Breast epithelium (tissue), 4 donors: ENCODE data around the gene ATG10. TPM values are rescaled to one million over a fixed set of nuclear protein-coding genes. Genes with fewer than 3 reads are reported as not detected.

Experiments used
- DNase-seq, 2 donors: peaks; one replicate each; pipeline ENCODE4 v3.0.0-alpha.2; 2019; ENCODE audit warnings: low spot score in 2 of 2
- H3K27ac ChIP-seq, 2 donors: fragments of 200-600 bp; sonication (generic) in 1 of 2; one replicate each; pipeline ENCODE4 v1.5.1; 2016 to 2019; ENCODE audit warnings: mild to moderate bottlenecking in 1 of 2
- H3K27me3 ChIP-seq, 2 donors: fragments of 200-600 bp; sonication (generic) in 1 of 2; one replicate each; pipeline versions ENCODE4 v1.5.1 to v1.6.0; 2017 to 2019; ENCODE audit warnings: control low read depth in 1 of 2, mild to moderate bottlenecking in 1 of 2
- H3K36me3 ChIP-seq: fragments of 200-600 bp; one replicate; pipeline ENCODE4 v1.5.1; 2019
- H3K4me1 ChIP-seq, 2 donors: fragments of 200-600 bp; sonication (generic); one replicate each; pipeline ENCODE4 v1.5.1; 2016 to 2019; ENCODE audit warnings: control low read depth in 1 of 2
- H3K4me3 ChIP-seq, 3 donors: fragments of 200-600 bp; sonication (generic); 1 replicate in 2 of 3; 2 replicates in 1 of 3; pipeline ENCODE4 v1.5.1; 2016 to 2019; ENCODE audit warnings: mild to moderate bottlenecking in 3 of 3, moderate library complexity in 2 of 3
- H3K9me3 ChIP-seq, 2 donors: fragments of 200-600 bp; sonication (generic) in 1 of 2; one replicate each; pipeline ENCODE4 v1.5.1; 2016 to 2019; ENCODE audit warnings: control low read depth in 1 of 2
- CTCF ChIP-seq, 3 donors: fragments of 450-650 bp; IDR thresholded peaks; one replicate each; pipeline ENCODE4 v1.5.1; 2016 to 2017; ENCODE audit warnings: antibody characterized with exemption in 3 of 3, mild to moderate bottlenecking in 3 of 3, moderate library complexity in 3 of 3
- POLR2A ChIP-seq: fragments of 450-650 bp; IDR thresholded peaks from one replicate; pipeline ENCODE4 v1.6.1; 2016; ENCODE audit warnings: antibody characterized with exemption, mild to moderate bottlenecking, moderate library complexity
- POLR2AphosphoS5 ChIP-seq, 3 donors: sonication (generic); formaldehyde crosslinking; IDR thresholded peaks; one replicate each; pipeline ENCODE4 v1.6.1; 2017; ENCODE audit warnings: antibody characterized with exemption in 3 of 3
- intact Hi-C: fragments of 100-400 bp; cut with DNase I; formaldehyde crosslinking; loops from one replicate; pipeline ENCODE4 v1.15.1; 2023; ENCODE audit warnings: low total_unique reads
- total RNA-seq, 3 donors: library from RNA; depleted of rRNA; stranded (reverse); fragments of >200 nt; gene quantifications; one replicate each; pipeline ENCODE4 v1.1.0, GENCODE V29; 2016

Gene ATG10
- total RNA-seq, 3 donors from 2014 or later, result 5.2 to 9.2 (median 6.6) TPM

GRCh38 chr5:82018462-82018861 is 46.6 kb downstream of the ATG10 start:
- TF ChIP-seq POLR2A (no peak), POLR2AphosphoS5 (IDR thresholded peaks at IDR 0.05) (no peak), CTCF (IDR thresholded peaks at IDR 0.05) (no peak)
- no peaks in the 10 kb centered on the region for H3K36me3 ChIP-seq
- intact Hi-C loops, result no loop called here
- no peaks in the 10 kb centered on the region for H3K9me3 ChIP-seq
- no peak overlapping the region for H3K4me3 ChIP-seq
- H3K27me3 ChIP-seq, result no peaks in the 10 kb centered on the region
- no peak for DNase-seq
- H3K4me1 ChIP-seq, result no peaks in the 10 kb centered on the region
- H3K27ac ChIP-seq, result no peak overlapping the region

- Histone ChIP-seq H3K9me3 (no peaks in the 10 kb centered on the region), H3K27me3 (no peaks in the 10 kb centered on the region), H3K4me1 (no peaks in the 10 kb centered on the region), H3K27ac (no peak overlapping the region), H3K36me3 (no peaks in the 10 kb centered on the region), H3K4me3 (no peak overlapping the region)
- intact Hi-C loops, result no loop called here
- DNase-seq, result no peak
- TF ChIP-seq POLR2A (no peak), POLR2AphosphoS5 (IDR thresholded peaks at IDR 0.05) (no peak), CTCF (IDR thresholded peaks at IDR 0.05) (no peak)
These were observed 47.7 kb downstream of the ATG10 start for GRCh38 chr5:82019342-82020138.

- intact Hi-C loops, result no loop called here
- TF ChIP-seq CTCF (IDR thresholded peaks at IDR 0.05) (no peak), POLR2A (no peak), POLR2AphosphoS5 (IDR thresholded peaks at IDR 0.05) (no peak)
- H3K4me3 ChIP-seq, result no peak overlapping the region
- H3K4me1 ChIP-seq, result no peaks in the 10 kb centered on the region
- no peak for DNase-seq
- H3K9me3 ChIP-seq, result no peaks in the 10 kb centered on the region
- H3K27ac ChIP-seq, result no peak overlapping the region
- no peaks in the 10 kb centered on the region for H3K36me3 ChIP-seq
- no peaks in the 10 kb centered on the region for H3K27me3 ChIP-seq
These were observed 50.7 kb downstream of the ATG10 start for GRCh38 chr5:82022499-82022898.

GRCh38 chr5:82023644-82024043 is 51.8 kb downstream of the ATG10 start:
- no peaks in the 10 kb centered on the region for H3K9me3 ChIP-seq

More at GRCh38 chr5:82023644-82024043, 51.8 kb downstream of the ATG10 start:
- no peak for DNase-seq
- no peak for TF ChIP-seq CTCF (IDR thresholded peaks at IDR 0.05)
- intact Hi-C loops, result no loop called here
- Histone ChIP-seq H3K4me1 (no peaks in the 10 kb centered on the region), H3K36me3 (no peaks in the 10 kb centered on the region), H3K27ac (no peak overlapping the region), H3K4me3 (no peak overlapping the region), H3K27me3 (no peaks in the 10 kb centered on the region)
